HepG2 (cell line): Measurements from ENCODE around the gene SPG7. TPM values are rescaled to one million over a fixed set of nuclear protein-coding genes. Genes with fewer than 3 reads are reported as not detected.
A peak's percentile ranks its signal among the peaks of the same experiment; 100 is the strongest.

Source experiments
- HMGXB4 ChIP-seq, 2 experiments: sonication (generic) in 1 of 2; formaldehyde crosslinking in 1 of 2; IDR thresholded peaks; 2 replicates each; pipeline versions ENCODE4 v1.4.0 to v1.6.1; 2018 to 2020; ENCODE audit warnings: missing genetic modification reagents in 2 of 2, borderline replicate concordance in 1 of 2, low read depth in 1 of 2, mild to moderate bottlenecking in 1 of 2, missing biosample characterization in 1 of 2
- PCBP2 ChIP-seq: fragments of 200-400 bp; formaldehyde crosslinking; optimal IDR thresholded peaks from 2 replicates; pipeline ENCODE3; 2018; ENCODE audit warnings: low read length, low read depth; ENCODE audit not compliant: poor library complexity, severe bottlenecking
- ZBTB40 ChIP-seq, 2 experiments: fragments of 450-650 bp in 1 of 2; sonication (generic) in 1 of 2; formaldehyde crosslinking in 1 of 2; IDR thresholded peaks; 2 replicates each; pipeline versions ENCODE4 v1.6.1 to v1.8.0; 2016 to 2022; ENCODE audit warnings: antibody characterized with exemption in 1 of 2, mild to moderate bottlenecking in 1 of 2, missing genetic modification reagents in 1 of 2
- ZBTB7B ChIP-seq: sonication (generic); formaldehyde crosslinking; IDR thresholded peaks from 2 replicates; pipeline ENCODE4 v1.4.0; 2020; ENCODE audit warnings: missing genetic modification reagents
- ZNF138 ChIP-seq: sonication (generic); formaldehyde crosslinking; IDR thresholded peaks from 2 replicates; pipeline ENCODE4 v1.5.0; 2020; ENCODE audit warnings: mild to moderate bottlenecking, low read depth, missing genetic modification reagents
- ZNF563 ChIP-seq: sonication (generic); formaldehyde crosslinking; IDR thresholded peaks from 2 replicates; pipeline ENCODE4 v1.8.0; 2022; ENCODE audit warnings: mild to moderate bottlenecking, moderate library complexity, missing genetic modification reagents
- ZNF639 ChIP-seq: conservative IDR thresholded peaks from 2 replicates; pipeline ENCODE4 v1.6.1; 2018; ENCODE audit warnings: missing genetic modification reagents
- polyA plus RNA-seq, 8 experiments: library from polyadenylated mRNA; depleted of rRNA in 3 of 8; stranded (reverse) in 7 of 8; unstranded in 1 of 8; fragments of >200 nt; fragmentation: Illumina TruSeq in 4 of 8; extraction: Trizol in 4 of 8; gene quantifications; 2 replicates each; pipeline versions ENCODE4 v1.2.1 to v1.2.3, GENCODE V29; 2011 to 2016; ENCODE audit warnings: low read depth in 4 of 8, missing spikeins in 1 of 8, mixed read lengths in 1 of 8; ENCODE audit not compliant: insufficient read depth in 1 of 8
- total RNA-seq, 5 experiments: library from RNA; depleted of rRNA; stranded (reverse); fragments of >200 nt; fragmentation: Illumina TruSeq; extraction: Trizol; gene quantifications; 2 replicates each; pipeline ENCODE4 v1.2.3, GENCODE V29; 2016; ENCODE audit warnings: low read depth in 1 of 5

Gene SPG7
- total and polyA plus RNA-seq, 2 of the 13 experiments (the other 11 are each of a cell fraction or from before 2014, with no cell fraction given): 66.0 to 136 TPM

- TF ChIP-seq ZBTB40 (IDR thresholded peaks at IDR 0.05) (no peak), ZBTB40 (CRISPR knock-in tag; IDR thresholded peaks at IDR 0.05) (peak; percentile 84; the same call in 1 of the 2 replicates), PCBP2 (no peak), ZNF563 (CRISPR knock-in tag) (peak; percentile 56; the same call in 1 of the 2 replicates), ZNF138 (CRISPR knock-in tag) (0 out of 2 replicates have a peak, but pooled peaks have one; percentile 56), ZNF639 (CRISPR knock-in tag) (0 out of 2 replicates have a peak, but pooled peaks have one; percentile 50), ZBTB7B (CRISPR knock-in tag) (peak; percentile 62), HMGXB4 (CRISPR knock-in tag; IDR thresholded peaks at IDR 0.05; ENCODE audit: borderline replicate concordance in 1 of 2, low read depth in 1 of 2) (peak; percentile 75 to 90; a peak in 3 of 4 replicates)
Measured at GRCh38 chr16:89505204-89506112, 2.7 kb upstream of the SPG7 start (continued).
